Measurements from ENCODE around the gene SPARC. TPM values are rescaled to one million over a fixed set of nuclear protein-coding genes. Genes with fewer than 3 reads are reported as not detected.

SPARC gene
- total RNA-seq, 4 donors from 2014 or later = 194 to 521 (median 352) TPM

DNA sequence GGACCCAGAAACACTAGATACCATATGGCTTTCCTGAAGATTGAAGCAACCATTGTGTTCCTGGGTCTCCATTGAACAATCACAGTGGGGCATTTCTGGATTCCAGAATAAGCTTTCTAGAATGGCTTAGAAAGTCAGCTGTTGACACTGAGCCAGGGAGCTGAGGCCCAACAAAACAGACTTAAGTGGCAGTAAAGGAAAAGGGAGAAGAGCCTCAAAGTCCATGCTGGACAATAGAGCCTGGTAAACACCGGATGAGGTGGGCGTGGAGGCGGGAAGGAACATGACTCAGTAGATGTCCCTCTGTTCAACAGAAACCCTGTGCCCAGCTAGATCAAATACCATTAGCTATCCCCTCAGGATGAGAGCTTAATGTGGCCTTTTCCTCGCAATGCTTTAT is 14.8 kb downstream of the SPARC start:
- peak; percentile 38 for ATAC-seq
- Histone ChIP-seq H3K9me3 (no peaks in the 10 kb centered on the region), H3K27me3 (no peaks in the 10 kb centered on the region), H3K27ac (peak overlapping the region; percentile 8 to 84 (median 76)), H3K4me3 (no peak overlapping the region), H3K4me1 (peaks cover 5 to 96% (median 59%) of the 10 kb centered on the region in 3 donors), H3K36me3 (peaks cover 0 to 83% of the 10 kb centered on the region in 2 donors)
- WGBS, 2 donors (ENCODE audit: low coverage in 1 of 2) = 13 to 61% methylated on average over 3 to 4 of the region's 4 CpGs
- TF ChIP-seq POLR2AphosphoS5 (IDR thresholded peaks at IDR 0.05) (no peak), EP300 (IDR thresholded peaks at IDR 0.05) (no peak), POLR2A (IDR thresholded peaks at IDR 0.05) (no peak), CTCF (IDR thresholded peaks at IDR 0.05) (no peak)

GRCh38 chr5:151670953-151671636 is 15.6 kb downstream of the SPARC start:
- no peaks in the 10 kb centered on the region for H3K9me3 ChIP-seq
- peaks cover 5 to 96% (median 56%) of the 10 kb centered on the region in 3 donors for H3K4me1 ChIP-seq
- no peak overlapping the region for H3K4me3 ChIP-seq
- H3K36me3 ChIP-seq = peaks cover 0 to 92% of the 10 kb centered on the region in 2 donors
- peak overlapping the region; percentile 8 to 84 (median 76) for H3K27ac ChIP-seq
- WGBS, 2 donors (ENCODE audit: low coverage in 1 of 2) = 34 to 43% methylated on average over 3 of the region's 6 CpGs
- no peaks in the 10 kb centered on the region for H3K27me3 ChIP-seq
- TF ChIP-seq POLR2AphosphoS5 (IDR thresholded peaks at IDR 0.05) (peak; percentile 50), CTCF (IDR thresholded peaks at IDR 0.05) (no peak), POLR2A (IDR thresholded peaks at IDR 0.05) (no peak), EP300 (IDR thresholded peaks at IDR 0.05) (no peak)
- peak; percentile 37 for ATAC-seq

- no peaks in the 10 kb centered on the region for H3K9me3 ChIP-seq
- peak overlapping the region in 3 of 4 donors; percentile 70 to 84 (median 81) for H3K27ac ChIP-seq
- H3K4me1 ChIP-seq = peaks cover 0 to 96% (median 58%) of the 10 kb centered on the region in 3 donors
- peaks cover 0 to 98% of the 10 kb centered on the region in 2 donors for H3K36me3 ChIP-seq
- H3K4me3 ChIP-seq = no peak overlapping the region
- WGBS, 2 donors (ENCODE audit: low coverage in 1 of 2) = 33 to 46% methylated on average over 2 to 4 of the region's 4 CpGs
- TF ChIP-seq EP300 (IDR thresholded peaks at IDR 0.05) (no peak), POLR2A (IDR thresholded peaks at IDR 0.05) (no peak), POLR2AphosphoS5 (IDR thresholded peaks at IDR 0.05) (no peak), CTCF (IDR thresholded peaks at IDR 0.05) (no peak)
- no peaks in the 10 kb centered on the region for H3K27me3 ChIP-seq
- ATAC-seq = no peak
Observed at GRCh38 chr5:151670083-151670686, 16.5 kb downstream of the SPARC start.

- Histone ChIP-seq H3K36me3 (peaks cover 0 to 98% of the 10 kb centered on the region in 2 donors), H3K4me3 (no peak overlapping the region), H3K4me1 (peaks cover 0 to 92% (median 52%) of the 10 kb centered on the region in 3 donors), H3K9me3 (no peaks in the 10 kb centered on the region), H3K27ac (peak overlapping the region in 2 of 4 donors; percentile 70 to 84), H3K27me3 (no peaks in the 10 kb centered on the region)
- ATAC-seq = no peak
- 54 to 60% methylated on average over 4 to 5 of the region's 7 CpGs for WGBS, 2 donors (ENCODE audit: low coverage in 1 of 2)
- no peak for TF ChIP-seq POLR2AphosphoS5 (IDR thresholded peaks at IDR 0.05)
- TF ChIP-seq CTCF (IDR thresholded peaks at IDR 0.05) = no peak
- TF ChIP-seq EP300 (IDR thresholded peaks at IDR 0.05) = no peak
- TF ChIP-seq POLR2A (IDR thresholded peaks at IDR 0.05) = no peak
Observed at GRCh38 chr5:151667083-151667482, 19.6 kb downstream of the SPARC start.
